ENCODE measurements around the gene COG6.

The COG6 gene

DNA sequence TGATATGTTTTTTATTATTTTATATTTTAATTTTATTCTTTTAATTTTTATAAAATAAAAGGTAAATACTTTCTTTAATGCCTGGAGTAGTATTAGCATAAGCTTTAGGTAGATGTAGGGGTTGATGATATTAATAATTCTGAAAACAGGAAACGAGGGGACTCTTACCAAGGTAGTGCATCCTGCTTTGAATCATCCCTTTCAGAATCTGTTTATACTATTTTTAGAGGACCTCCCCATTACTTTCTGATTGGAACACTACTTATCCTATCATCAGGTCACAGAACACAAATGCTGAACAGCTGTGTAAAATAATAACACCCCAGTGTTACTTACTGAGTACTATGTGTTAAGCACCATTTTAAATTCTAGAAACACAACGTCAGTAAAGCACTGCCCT lies 27.3 kb downstream of the COG6 start:
- no peak for DNase-seq

GRCh38 chr13:39684531-39685137 lies 29.2 kb downstream of the COG6 start:
- DNase-seq: peak; percentile 2

DNA sequence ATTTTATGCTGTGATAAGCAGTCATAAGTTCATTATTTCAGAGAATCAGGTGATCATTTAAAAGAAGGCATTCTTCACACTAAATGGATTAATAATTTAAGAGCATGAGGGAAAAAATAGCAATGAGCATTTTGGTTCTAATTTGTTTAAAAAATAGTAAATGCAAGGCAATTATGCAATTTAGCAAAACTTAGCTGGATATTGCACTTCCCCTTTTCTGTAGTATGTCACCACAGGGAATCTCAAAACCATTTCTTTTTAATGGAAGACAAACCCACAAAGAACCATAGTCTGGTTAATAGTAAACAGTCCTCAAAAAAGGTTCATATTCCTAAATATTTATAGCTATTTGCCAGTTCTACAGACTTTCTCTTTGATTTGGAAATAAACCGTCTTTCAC lies 30.2 kb downstream of the COG6 start:
- DNase-seq: no peak

DNA sequence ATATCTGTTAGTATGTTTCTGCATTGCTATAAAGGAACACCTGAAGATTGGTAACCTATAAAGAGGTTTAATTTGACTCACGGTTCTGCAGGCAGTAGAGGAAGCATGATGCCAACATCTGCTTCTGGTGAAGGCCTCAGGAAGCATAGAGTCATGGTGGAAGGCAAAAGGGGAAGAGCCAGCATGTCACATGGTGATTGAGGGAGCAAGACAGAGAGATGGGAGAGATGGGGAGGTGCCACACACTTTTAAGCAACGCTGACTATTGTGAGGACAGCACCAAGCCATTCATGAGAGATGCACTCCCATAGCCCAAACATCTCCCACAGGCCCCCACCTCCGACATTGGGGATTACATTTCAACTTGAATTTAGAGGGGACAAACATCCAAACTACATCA lies 32.8 kb downstream of the COG6 start:
- DNase-seq: no peak

GRCh38 chr13:39688699-39689405 lies 33.4 kb downstream of the COG6 start:
- DNase-seq: no peak

- DNase-seq: no peak
Measured at GRCh38 chr13:39692660-39693438, 37.4 kb downstream of the COG6 start.

GRCh38 chr13:39699274-39699673 lies 43.8 kb downstream of the COG6 start:
- DNase-seq: no peak

DNA sequence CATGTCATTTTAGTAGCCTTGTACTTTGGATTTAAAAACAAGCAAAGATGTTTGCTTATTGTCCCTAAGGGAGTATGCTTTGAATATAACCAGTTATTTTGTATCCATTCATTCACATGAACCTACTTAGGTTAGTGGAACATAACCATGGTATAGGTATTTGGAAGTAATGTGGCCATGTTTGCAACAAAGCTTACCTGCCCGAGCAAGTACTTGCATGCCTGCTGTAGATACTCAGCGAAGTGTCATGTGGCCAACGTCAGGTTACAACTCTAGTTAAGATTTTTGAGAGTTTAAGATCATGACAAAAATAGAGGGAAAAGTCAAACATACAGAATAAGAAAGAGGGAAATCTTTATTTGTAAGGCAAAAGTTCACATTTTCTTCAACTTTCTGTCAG lies 57.2 kb downstream of the COG6 start:
- DNase-seq: no peak

GRCh38 chr13:39729156-39729555 lies 73.7 kb downstream of the COG6 start:
- DNase-seq: no peak

GRCh38 chr13:39734952-39735351 lies 79.5 kb downstream of the COG6 start:
- no peak for DNase-seq

DNA sequence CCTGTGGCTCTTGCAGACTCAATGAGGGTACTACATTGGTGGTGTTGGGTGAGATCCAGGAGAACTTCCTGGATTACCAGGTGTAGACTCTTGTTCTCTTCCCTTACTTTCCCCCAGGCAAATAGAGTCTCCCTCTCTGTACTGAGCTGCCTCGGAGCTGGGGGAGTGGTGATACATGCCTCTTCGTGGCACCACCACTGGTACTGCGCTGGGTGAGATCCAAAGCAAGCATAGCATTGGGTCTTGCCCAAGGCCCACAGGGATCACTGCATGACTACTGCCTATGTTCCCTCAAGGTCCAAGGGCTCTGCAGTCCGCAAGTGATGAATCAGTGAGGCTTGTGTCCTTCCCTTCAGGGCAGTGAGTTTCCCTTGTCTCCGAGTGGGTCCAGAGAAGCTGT lies 81.6 kb downstream of the COG6 start:
- no peak for DNase-seq

- DNase-seq: no peak
Measured at GRCh38 chr13:39740761-39741160, 85.3 kb downstream of the COG6 start.

- no peak for DNase-seq
Measured at GRCh38 chr13:39748961-39749360, 93.5 kb downstream of the COG6 start.

DNA sequence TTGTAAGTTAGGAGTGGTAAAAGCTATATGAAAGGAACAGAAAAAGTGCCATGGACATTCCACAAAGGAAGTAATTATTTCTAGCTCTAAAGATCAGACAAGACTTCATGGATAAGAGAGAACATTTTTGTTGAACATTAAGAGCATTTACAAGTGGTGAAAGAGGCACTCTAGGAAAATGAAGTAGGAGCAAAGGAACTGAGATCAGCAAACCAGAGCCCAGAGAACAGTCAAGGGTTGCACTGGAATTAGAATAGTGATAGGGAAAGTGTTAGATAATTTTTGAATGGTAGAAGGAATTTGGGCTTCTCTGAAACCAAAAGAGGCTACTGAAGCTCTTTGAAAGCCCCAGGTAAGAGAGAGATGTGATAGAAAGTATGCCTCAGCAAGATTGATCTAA lies 94.1 kb downstream of the COG6 start:
- no peak for DNase-seq

- DNase-seq: no peak
Measured at GRCh38 chr13:39751805-39752204, 96.3 kb downstream of the COG6 start.

GRCh38 chr13:39760521-39760920 lies 105.1 kb downstream of the COG6 start:
- no peak for DNase-seq

DNA sequence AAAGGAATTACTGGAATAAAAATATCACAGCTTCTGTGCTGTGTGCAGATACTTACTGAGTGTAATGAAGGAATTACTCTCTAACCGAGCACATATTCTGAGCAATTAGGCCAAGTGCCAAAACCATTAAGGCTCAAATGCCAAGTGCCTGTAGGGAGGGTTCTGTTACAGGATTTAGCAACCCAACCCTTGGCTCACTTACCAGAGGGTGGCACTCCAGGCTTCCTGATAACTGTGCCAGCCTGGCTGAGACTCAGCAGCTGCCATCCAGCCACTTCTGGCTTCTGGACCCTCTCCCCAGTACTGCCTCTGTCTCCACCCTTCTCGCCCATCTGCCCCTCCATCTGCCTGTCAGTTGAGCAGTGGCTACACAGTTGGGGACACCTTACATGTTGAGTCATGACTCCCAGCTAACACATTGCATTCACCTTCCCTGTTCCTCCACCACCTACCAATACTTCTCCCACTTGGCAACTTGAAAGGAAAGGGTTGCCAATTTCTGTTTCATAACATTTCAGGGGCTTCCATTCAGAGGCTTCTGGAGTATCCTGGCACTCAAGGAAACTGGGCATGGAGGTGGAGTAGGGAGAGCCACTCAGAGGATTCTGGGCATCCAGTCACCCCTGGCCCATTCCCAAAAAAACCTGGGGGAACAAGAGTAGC lies 110.5 kb downstream of the COG6 start:
- DNase-seq: no peak

DNA sequence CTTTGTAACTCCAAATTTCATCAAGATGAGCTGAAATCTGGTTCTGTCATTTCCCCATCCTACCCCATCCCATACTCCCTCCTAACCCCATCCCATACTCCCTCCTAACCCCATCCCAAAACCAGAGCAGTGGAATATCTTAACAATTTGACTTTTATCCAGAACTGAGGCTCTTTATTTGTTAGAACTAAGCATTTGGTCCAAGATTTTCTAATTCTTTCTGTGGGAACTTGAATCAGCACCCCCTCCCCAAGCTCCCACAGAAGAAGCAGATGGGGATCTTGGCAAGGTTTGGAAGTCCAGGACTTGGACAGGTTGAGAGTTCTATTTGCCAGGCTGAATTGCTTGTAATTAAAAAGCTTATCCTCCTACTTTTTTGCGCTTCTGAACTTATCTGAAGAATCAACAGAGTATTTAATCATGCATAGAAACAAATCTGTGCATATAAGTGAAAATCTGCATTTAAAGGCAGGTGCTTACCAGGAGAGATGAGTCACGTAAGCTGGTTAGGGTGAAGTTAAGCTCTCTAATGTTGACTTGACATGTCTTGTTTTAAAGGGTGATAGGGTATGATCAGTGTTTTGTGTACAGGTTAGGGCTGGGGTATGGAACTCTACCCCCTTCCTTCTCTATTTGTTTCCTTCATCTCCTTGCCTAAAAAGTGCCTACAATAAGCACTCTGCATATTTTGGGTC lies 111.1 kb downstream of the COG6 start:
- no peak for DNase-seq

DNA sequence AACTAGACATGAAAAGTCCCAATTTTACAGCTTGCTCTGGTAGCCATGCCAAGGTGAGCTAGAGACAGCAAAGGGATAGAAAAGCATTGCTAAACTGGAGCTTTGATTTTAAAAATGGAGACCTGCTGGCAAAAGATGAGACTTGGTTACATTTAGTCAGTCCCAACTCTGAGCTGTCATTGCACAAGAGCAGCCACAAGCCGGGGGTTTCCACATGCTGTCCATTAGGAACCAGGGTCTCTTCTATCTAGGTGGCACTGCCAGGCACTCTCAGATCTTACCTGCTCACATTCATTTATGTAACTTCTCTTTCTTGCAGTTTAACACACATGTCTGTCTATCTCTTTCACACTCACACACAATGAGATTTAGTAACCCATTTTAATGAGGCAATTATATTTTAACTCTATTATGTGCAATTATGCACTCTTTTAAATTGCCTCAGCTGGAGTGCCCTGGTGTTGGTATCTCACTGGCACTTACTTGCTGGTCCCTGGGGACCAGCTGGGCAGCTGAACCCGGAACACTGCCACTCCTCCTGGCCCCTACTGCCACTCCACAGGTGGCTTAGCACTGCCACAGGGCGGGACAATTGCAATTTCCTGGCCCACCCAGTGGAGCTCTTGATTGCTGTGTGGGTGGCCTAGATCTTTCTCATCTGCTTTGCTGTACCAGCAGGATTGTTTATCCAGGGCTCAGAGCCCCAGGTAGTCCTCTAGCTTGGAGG lies 112.5 kb downstream of the COG6 start:
- DNase-seq: no peak

DNA sequence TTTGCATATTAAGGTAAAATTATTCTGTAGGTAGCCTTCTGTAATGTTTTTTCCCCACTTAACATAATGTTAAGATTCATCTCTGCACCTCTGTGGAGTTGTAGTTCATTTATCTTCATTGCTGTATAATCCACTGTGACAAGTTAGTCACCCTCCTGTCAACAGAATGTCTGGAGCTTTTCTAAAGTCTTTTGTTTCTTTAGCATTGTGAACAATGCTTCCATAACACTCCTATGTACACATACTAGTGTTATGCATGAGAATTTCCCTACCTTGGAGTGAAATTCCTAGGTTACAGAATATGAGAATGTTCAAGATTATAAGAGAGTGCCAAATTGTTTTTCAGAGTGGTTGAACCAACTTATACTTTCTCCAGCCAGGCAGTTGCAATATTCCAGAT lies 113.5 kb downstream of the COG6 start:
- DNase-seq: no peak

GRCh38 chr13:39770221-39771090 lies 115.0 kb downstream of the COG6 start:
- DNase-seq: no peak
